Measurements from ENCODE around the gene HABP4.

The HABP4 gene

DNA sequence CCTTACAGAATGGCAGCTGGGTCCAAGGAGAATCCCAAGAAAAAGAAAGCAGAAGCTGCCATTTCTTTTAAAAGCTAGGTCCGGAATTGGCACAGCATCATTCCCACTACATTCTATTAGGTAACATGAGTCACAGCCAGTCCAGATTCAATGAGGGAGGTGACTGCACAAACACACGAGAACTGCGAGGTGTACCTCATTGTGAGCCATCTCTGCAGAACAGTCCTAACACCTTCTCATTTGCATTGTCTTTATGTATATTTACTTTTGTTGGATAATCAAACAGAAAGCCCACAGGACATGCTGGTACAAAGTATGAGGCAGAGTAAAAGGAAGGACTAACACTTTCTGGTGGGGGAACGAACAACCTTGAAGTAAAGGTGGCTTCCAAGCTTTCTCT, 14.6 kb upstream of the HABP4 start:
- no peak for DNase-seq

DNA sequence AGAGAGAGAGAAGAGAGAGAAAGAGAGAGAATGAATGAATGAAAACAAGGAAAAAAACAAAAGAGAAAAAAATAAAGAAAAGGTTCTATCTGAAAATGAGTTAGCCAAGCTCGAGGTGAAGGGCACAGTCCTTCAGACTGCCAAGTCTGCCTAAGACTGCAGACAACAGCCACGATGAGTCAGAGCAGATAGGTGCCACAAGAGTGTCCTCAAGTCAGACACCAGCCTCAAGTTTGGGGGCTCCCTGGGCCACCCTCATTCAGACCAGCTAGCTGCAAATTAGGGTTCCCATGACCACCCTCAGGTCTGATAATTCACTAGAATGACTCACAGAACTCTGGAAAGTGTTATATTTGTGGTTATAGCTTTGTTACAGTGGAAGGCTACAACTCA, 13.9 kb upstream of the HABP4 start:
- DNase-seq = no peak

DNA sequence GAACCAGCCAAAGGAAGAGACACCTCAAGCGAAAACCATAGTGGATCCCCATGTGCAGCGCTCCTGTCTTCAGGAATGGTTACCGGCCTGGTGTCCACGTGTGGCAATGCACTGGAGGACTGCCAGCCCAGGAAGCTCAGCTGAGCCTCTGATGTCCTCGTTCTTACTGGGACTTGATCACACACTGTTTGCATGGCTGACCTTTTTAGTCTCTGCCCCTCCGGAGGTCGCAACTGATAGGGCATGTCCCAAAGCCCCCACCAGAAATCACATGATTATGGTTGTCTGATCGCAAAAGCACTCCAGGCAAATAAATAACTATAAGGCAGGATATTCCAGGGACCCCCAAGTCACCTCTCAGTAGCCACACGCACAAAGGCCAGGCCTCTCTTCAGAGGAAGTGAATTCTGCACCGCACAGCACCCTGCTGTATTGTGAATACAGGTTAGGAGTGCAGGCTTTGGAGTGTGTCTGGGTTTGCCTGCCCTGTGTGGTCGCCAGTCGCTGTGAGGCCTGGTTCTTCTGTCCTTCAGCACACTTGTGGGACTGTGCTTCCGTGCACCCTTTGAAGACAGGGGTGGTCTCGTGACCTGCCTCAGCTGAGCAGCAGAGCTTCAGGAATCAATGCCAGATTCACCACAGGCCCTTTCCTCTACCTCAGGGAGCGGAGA, 13.4 kb upstream of the HABP4 start:
- DNase-seq = no peak

DNA sequence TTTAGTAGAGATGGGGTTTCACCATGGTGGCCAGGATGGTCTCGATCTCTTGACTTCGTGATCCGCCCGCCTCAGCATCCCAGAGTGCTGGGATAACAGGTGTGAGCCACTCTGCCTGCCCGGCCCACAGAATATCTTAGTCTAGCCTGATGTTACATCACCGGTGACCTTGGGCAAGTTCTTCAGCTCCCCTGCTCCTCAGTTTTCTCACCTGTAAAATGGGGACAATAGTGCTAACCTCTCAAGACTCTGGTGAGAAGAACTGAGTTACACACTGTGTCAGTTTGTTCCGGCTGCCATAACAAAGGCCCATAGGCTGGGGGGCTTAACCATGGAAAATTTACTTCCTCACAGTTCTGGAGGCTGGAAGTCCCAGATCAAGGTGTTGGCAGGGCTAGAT, 12.5 kb upstream of the HABP4 start:
- DNase-seq = no peak

DNA sequence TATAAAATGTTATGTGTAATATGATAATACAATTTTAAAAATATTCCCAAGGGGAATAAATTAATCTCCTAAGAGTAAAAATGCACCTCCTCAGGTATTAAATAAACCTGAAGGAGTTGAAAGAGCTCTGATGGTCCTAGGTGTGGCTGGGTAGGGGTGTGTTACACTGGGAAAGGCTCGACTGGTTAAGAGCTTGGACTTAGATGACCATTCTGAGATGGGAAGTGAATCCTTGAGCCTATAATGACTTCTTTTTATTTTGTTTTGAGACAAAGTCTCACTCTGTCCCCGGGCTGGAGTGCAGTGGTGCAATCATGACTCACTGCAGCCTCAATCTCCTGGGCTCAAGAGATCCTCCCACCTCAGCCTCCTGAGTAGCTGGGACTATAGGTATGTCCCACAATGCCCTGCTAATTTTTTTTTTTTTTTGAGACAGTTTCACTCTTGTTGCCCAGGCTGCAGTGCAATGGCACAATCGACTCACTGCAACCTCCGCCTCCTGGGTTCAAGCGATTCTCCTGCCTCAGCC, 9.2 kb upstream of the HABP4 start:
- DNase-seq = no peak

DNA sequence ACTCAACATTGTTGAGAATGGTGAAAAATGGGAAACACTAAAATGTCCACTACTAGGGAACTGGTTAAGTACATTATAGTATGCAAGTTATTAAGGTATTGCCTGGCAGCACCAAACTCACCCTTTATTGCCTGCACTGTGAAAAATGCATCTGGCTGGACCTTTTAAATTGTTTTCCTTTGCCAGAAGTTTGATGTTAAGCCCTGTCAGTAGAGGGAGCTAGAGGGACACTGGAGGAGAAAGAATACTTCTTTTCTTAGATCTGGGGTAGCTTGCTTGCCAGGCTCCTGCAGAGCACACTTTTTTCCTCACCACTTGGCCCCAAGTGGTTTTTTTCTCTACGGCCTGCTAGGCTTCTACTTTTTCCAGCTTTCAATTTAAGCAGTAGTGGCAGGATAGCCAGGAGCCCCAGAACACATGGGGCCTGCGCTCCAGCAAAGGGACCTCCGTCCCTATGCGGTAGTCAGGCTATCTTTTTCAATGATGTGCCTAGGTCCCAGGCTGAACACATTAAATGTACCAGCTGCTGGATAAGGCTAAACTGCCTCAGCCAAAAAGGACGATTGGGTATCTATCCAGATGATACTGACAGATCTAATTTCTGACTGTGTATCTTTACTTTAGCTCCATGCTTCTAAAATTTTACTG, 8.0 kb upstream of the HABP4 start:
- DNase-seq = no peak

DNA sequence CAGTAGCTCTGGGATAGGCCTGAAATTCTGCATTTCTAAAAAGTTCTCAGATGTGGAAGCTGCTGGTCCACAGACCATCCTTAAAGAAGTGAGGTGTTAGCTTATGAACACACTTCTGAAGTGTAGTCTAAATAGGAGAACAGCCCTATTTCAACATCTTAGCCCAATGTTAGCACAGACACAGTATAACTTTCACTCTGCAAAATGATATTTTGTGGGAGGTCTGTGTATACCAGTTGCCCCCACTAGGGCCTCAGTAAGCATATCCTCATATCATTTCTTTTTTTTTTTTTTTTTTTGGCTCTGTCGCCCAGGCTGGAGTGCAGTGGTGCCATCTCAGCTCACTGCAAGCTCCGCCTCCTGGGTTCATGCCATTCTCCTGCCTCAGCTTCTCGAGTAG, 7.5 kb upstream of the HABP4 start:
- no peak for DNase-seq

DNA sequence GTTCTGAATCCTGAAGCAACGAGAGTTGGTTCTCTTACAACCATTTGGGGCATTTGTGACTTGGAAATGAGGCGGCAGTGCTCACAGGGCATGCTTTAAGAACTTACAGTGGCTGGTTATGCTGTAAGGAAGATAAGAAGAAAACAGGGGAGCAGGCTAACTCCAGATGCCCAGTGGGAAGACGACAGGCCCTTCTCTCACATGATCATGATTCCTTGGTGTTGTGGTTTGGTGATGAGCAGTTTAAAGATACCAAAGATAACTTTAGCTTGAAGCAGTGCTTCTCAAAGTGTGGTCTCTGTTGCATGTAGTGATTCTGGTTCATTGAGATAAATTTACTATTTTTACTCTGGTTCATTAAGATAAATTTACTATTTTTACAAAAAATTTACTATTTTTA, 2.6 kb upstream of the HABP4 start:
- DNase-seq = no peak

DNA sequence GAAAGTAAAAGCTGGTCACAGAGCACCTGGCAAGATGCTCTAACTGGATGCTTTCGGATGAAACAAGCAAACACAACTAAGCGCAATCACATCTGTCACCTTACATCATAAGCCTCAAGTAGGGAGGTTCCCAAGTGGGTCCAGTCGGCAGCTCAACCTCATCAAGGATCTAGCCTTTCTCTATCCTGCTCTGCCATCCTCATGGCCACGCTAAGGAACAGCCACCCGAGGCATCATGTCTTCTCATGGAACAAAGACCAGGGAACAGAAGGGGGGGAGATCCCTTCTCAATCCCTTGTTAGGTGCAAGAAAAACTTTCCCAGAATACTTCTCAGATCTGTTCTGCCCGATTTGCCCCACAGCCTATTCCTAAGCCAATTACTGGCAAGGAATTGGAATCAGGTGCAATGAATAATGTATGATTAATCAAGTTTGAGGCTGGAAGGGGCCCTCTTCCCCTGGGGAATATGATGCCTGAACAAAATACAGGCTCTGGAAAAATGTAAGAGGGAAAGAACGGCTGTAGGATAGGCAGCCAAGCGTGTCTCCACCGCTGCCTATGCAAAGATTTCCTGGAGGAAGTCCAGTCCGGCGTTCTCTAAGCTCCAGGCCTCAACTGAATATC, 1.3 kb upstream of the HABP4 start:
- DNase-seq = no peak

DNA sequence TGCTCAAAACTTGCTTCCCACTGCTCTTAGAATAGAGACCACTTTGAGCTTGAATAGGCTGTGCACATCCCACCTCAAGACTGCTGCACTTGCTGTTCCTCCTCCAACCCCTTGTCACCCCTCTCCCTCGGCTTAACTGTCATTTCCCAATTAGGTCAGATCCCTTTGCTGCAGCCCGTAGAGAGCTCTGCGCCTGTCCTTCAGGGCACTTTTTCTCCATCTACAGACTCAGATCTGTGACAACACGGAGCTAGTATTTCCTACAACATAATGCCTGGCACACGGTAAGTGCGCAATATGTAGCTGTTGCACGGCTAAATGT, 485 bp upstream of the HABP4 start:
- peak in 1 of 51 donors; percentile 43 for DNase-seq

DNA sequence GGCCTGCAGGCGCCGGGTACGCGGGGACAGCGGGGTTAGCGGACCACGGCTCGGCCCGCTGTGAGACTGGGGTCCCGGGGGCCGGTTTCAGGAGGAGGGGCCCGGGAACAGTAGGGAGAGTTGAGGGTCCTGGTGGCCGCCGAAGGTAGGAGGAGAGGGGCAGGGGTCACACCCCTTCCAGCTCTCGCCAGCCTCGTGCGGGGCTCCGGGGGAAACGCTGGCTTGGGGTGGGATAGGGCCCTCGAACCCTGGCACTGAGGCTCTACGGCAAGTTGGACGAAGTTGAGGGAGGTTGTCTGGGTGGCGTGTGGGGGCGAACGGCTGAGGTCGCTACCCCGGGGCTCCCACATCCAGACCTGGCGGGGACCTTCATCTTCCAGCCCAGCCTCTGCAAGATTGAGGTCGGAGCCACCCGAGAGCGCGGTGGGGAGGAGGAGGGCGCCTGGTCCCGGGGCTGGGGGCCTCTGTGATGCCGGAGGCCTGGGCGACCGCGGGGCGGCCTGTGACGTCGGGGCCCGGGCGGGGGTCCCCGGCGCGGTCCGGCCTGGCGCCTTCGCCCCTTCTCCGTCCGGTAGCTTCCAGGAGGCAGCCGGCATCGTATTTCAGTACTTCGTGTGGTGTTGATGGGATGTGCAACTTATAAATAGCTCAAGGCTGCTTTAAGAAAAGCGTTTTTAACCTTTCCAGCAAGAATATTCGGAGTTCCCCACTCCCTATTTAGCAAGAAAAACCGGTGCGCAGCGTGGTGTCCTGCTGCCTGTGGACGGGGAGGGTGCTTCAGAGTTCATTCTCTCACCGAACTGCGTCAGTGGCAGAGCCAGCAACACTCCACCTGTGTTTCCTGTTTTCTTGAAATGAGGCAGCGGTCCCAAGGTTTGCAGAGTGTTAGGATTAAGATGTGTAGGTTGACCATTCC, 902 bp downstream of the HABP4 start:
- DNase-seq = peak in 28 of 51 donors; percentile 6 to 64 (median 28)

DNA sequence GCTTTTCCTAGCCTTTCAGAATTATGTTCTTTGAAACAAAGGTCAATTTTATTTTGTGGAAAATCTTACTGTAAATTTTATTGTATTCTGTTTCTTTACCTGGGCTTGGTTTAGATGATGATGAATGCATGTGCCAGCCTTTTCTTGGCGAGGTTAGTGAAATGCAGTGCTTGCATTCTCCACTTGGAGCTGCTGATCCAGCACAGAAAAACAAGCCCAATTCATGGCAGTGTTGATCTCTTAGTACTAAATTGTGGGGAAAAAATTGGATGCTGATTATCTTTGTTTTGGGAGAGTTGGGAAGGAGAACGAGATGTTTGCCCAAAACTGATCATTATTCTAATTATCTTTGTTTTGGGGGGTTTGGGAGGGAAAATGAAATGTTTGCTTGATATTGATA, 3.7 kb downstream of the HABP4 start:
- DNase-seq = peak in 22 of 51 donors; percentile 2 to 54 (median 16)

DNA sequence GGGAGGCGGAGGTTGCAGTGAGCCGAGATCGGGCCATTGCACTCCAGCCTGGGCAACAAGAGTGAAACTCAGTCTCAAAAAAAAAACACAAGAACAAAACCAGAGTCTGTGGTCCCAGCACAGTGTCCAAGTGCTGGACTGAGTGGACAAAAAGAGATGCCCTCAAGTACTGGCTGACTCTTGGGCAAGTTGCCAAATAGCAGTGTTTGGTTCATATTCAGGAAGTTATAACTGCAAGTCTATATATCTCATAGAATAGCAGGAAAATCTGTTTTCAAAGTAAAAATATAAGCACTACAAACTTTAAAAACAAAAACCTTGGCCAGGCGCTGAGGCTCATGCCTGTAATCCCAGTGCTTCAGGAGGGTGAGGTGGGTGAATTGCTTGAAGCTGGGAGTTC, 7.3 kb downstream of the HABP4 start:
- no peak for DNase-seq

DNA sequence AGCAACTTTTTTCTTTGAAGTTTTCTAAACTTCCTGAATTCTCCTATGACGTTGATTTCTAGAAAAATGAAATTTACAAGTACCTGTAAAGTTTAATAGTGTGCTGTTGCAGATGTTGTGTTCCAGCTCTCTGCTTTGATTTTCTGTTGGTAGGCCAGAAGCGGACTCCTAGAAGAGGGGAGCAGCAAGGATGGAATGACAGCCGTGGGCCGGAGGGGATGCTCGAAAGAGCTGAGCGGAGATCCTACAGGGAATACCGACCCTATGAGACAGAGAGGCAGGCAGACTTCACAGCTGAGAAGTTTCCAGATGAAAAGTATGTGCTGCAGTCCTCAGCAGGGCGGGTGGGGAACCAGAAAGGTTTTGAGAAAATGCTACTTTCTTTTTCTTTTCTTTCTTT, 8.3 kb downstream of the HABP4 start:
- DNase-seq = no peak

DNA sequence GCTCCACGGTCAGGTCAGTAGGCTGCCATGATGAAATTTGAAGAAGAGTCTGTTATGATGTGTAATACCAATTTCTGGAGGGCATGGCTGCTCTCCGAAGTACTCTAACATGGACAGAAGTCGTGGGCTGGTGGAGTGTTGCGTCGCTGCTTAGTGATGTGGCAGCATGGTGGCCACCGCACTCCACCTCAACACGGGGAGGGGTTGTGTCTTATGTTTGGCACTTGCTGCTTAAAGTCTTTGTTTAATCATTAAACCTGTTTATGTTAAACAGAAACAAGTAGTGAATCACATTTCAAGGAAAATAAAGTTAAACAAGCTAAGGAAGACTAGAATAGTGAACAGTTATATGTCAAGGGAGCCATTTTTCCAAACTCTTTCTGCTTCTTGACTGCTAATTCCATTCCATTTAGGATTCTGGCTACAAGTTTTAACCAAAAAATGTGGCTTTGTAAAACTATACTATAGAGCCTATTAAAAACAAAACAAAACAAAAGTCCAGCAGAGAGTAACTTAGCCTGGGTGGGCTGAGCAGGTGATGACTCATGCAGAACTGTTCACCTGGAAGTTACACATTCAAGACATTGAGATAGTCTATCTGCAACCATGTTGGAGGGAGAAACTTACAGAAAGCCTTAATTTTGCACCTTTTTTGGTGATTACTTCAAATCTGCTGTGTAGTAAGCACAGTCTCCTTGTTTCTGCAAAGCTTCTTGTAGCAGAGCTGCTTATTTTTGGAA, 9.5 kb downstream of the HABP4 start:
- no peak for DNase-seq

DNA sequence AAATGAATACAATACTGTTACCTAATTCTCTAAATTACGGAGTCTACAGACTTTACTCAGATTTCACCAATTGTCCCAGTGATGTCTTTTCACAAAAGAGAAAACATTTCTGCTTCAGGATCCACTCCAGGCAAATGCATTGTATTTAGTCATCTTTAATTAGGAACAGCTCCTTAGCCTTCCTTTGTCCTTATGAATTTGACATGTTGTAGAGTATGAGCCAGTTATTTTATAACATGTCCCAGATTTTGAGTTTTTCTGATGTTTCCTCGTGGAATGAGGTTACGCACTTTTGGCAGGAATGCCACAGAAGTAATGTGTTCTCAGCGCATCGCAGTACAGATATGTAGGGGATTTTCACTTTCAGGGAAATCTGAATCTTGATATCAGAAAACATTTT, 10.5 kb downstream of the HABP4 start:
- no peak for DNase-seq

DNA sequence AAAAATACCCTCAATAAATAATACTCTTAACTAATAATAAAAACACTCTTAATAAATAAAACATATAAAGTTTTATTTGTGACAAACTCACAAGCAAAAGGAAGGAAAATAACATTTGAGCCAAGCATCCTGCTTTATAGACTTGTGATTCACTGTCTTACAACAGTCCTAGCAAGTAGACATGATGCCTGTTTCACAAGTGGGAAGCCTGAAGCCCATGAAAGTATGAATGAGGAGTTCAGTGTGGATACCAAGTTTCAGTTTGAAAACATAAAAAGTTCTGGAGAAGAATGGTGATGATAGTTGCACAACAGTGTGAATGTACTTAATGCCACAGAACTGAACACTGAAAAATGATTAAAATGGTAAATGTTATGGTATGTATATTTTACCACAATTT, 10.9 kb downstream of the HABP4 start:
- DNase-seq = no peak

DNA sequence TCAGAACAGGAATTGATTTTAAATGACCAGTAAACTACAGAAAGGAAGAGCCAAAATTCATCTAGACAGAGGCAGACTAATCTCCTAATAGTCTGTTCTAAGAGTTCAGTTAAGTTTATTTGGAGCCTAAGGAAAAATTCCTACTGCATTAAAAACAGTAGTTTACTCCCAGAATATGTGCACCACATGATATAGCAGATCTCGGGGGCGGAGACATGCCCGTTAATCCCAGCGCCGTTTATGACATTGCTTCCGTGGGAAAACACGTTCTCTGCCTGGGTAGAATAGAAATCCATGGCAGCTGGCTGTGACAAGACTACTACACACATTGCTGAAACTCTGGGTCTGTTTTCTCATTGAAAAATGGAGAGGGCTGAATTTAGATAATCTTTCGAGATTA, 11.4 kb downstream of the HABP4 start:
- DNase-seq = no peak

DNA sequence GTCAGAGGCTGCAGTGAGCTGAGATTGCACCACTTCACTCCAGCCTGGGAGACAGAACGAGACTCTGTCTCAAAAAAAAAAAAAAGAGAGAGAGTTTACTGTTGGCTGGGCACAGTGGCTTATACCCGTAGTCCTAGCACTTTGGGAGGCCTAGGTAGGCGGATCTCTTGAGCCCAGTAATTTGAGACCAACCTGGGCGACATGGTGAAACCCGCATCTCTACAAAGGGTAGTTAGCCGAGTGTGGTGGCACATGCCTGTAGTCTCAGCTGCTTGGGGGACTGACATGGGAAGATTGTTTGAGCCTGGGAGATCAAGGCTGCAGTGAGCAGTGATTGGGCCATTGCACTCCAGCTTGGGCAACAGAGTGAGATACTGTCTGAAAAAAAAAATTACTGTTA, 12.6 kb downstream of the HABP4 start:
- DNase-seq = no peak

DNA sequence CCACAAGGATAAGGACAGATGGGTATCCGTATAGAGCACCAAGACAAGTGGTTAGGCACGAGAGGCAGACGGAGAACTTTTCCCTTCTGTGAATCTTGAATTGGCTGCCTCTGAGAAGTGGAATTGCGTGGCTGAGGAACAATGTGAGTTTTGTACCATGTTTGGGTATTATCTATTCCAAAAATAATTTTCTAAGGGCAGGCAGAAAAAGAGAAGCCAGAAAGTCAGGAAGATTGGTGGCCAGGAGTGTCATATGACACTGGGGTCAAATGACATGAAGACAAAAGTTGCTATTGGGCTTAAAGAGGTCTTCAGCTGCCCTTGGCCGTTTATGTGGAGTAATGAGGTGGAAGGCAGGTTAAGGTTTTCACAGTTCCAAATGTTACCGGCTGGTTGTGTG, 14.5 kb downstream of the HABP4 start:
- DNase-seq = no peak

DNA sequence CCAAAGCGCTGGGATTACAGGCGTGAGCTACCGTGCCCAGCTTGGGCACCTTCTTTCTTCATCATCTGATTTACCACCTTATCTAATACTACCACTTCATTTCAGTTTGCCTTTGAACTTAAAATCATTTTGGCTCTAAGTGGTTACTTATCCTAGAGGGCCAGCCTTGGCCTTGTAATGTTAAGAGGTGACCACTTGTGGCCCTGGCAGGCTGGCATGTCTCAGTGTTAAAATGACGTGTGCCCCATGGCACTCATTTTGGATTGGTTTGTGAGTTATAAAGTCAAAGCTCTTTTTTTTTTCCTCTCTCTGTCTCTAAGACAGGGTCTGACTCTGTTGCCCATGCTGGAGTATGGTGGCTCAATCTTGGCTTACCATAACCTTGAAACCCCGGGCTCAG, 17.8 kb downstream of the HABP4 start:
- no peak for DNase-seq
